OCI-LY7 (cell line): ENCODE data around the gene SOX18. TPM values are rescaled to one million over a fixed set of nuclear protein-coding genes. Genes with fewer than 3 reads are reported as not detected.

Source experiments
- BruUV-seq: library from RNA; stranded (reverse); fragments of 400-500 nt; replicated peaks from 2 replicates; lab custom pipeline; 2021; lab: Mats Ljungman, UMichigan
- CTCF ChIA-PET: fragments of 300-600 bp; sonication (Branson Sonifier 250); formaldehyde crosslinking; loops from one replicate; lab custom pipeline; 2022; ENCODE audit warnings: antibody characterized with exemption; ENCODE audit not compliant: unreplicated experiment; lab: Charles Lee
- POLR2A ChIA-PET: fragments of 300-600 bp; sonication (Branson Sonifier 250); formaldehyde crosslinking; loops from one replicate; lab custom pipeline; 2022; ENCODE audit warnings: antibody characterized with exemption; lab: Charles Lee
- DNase-seq: peaks from one replicate; pipeline ENCODE4 v3.0.0-alpha.2; 2015; ENCODE audit warnings: low spot score
- H2AFZ ChIP-seq: fragments of 200-600 bp; sonication (generic), shearing (Covaris generic); 2 replicates; pipeline ENCODE4 v1.6.1; 2014; ENCODE audit warnings: mild to moderate bottlenecking, antibody characterized with exemption, low read length, moderate library complexity
- H3K27ac ChIP-seq: fragments of 200-600 bp; sonication (generic); 2 replicates; pipeline ENCODE4 v1.5.1; 2014; ENCODE audit warnings: mixed run types, low read depth, mild to moderate bottlenecking, moderate library complexity, low read length, inconsistent platforms; ENCODE audit not compliant: poor library complexity, severe bottlenecking
- H3K36me3 ChIP-seq: fragments of 200-600 bp; sonication (generic); 2 replicates; pipeline ENCODE4 v1.6.1; 2014; ENCODE audit warnings: mild to moderate bottlenecking, antibody characterized with exemption, low read length, moderate library complexity, mixed read lengths; ENCODE audit not compliant: insufficient read depth
- H3K4me1 ChIP-seq: fragments of 200-600 bp; sonication (generic); 2 replicates; pipeline ENCODE4 v1.5.1; 2014; ENCODE audit warnings: mild to moderate bottlenecking, low read length; ENCODE audit not compliant: insufficient read depth, poor library complexity, severe bottlenecking
- H3K4me2 ChIP-seq: fragments of 200-600 bp; sonication (generic); 2 replicates; pipeline ENCODE4 v1.6.1; 2014; ENCODE audit warnings: mild to moderate bottlenecking, low read length
- H3K4me3 ChIP-seq: fragments of 200-600 bp; sonication (generic); 2 replicates; pipeline ENCODE4 v1.5.1; 2014; ENCODE audit warnings: mild to moderate bottlenecking, low read depth, low read length; ENCODE audit not compliant: poor library complexity, severe bottlenecking
- H3K79me2 ChIP-seq: fragments of 200-600 bp; sonication (generic); 2 replicates; pipeline ENCODE4 v1.6.1; 2016; ENCODE audit warnings: low read depth, mild to moderate bottlenecking, low read length, moderate library complexity, mixed read lengths; ENCODE audit not compliant: insufficient read depth
- H3K9me2 ChIP-seq: fragments of 200-600 bp; sonication (generic); 2 replicates; pipeline ENCODE4 v1.6.1; 2016; ENCODE audit warnings: mild to moderate bottlenecking, low read length, mixed read lengths; ENCODE audit not compliant: insufficient read depth
- H3K9me3 ChIP-seq: fragments of 200-600 bp; sonication (generic); 2 replicates; pipeline ENCODE4 v1.6.1; 2014; ENCODE audit warnings: mild to moderate bottlenecking, mixed run types, low read length, mixed read lengths
- H4K20me1 ChIP-seq: fragments of 200-600 bp; sonication (generic); 2 replicates; pipeline ENCODE4 v1.6.1; 2014; ENCODE audit warnings: mild to moderate bottlenecking, antibody characterized with exemption, low read length, moderate library complexity, mixed read lengths; ENCODE audit not compliant: insufficient read depth
- CTCF ChIP-seq: fragments of 200-600 bp; sonication (generic); conservative IDR thresholded peaks from 2 replicates; pipeline ENCODE4 v1.5.1; 2014; ENCODE audit warnings: mild to moderate bottlenecking, antibody characterized with exemption, low read length, moderate library complexity, mixed read lengths
- EZH2phosphoT487 ChIP-seq: fragments of 200-600 bp; sonication (generic); IDR thresholded peaks from 2 replicates; pipeline ENCODE4 v1.6.1; 2018; ENCODE audit warnings: low read depth, borderline replicate concordance, mild to moderate bottlenecking, mixed run types, antibody characterized with exemption, low read length, moderate library complexity, mixed read lengths
- intact Hi-C: fragments of 100-400 bp; cut with micrococcal nuclease; formaldehyde crosslinking; loops from one replicate; pipeline ENCODE4 v1.10.0; 2022; ENCODE audit not compliant: unreplicated experiment
- total RNA-seq, 2 experiments: library from RNA; depleted of rRNA in 1 of 2; stranded (reverse); fragments of >200 nt in 1 of 2; shearing (Covaris generic) in 1 of 2; gene quantifications; 2 replicates each; pipeline ENCODE4 v1.2.3, GENCODE V29; 2014 to 2022

The SOX18 gene
- total RNA-seq, 2 experiments from 2014 or later: not detected

GRCh38 chr20:64038224-64038564 is 11.2 kb downstream of the SOX18 start:
- intact Hi-C loops: no loop called here
- no TSS peak for BruUV-seq
- Histone ChIP-seq H4K20me1 (no peaks in the 10 kb centered on the region), H2AFZ (0 out of 2 replicates have a peak overlapping the region, but pooled peaks have one; percentile 52), H3K9me3 (no peaks in the 10 kb centered on the region), H3K4me3 (peak overlapping the region; percentile 63), H3K36me3 (peaks cover 11% of the 10 kb centered on the region; the same call in 1 of the 2 replicates), H3K9me2 (no peaks in the 10 kb centered on the region), H3K27ac (no peak overlapping the region), H3K4me2 (peak overlapping the region; percentile 86), H3K79me2 (no peaks in the 10 kb centered on the region), H3K4me1 (peaks cover 45% of the 10 kb centered on the region)
- ChIA-PET POLR2A (no interaction called here), CTCF (interaction anchor here (0.6 to 0.8 kb wide), 3 partner anchors 57 to 217 kb away, joined by 3 to 7 read pairs (median 3); partner anchors contain the start of genes PCMTD2 and PRPF6)
- TF ChIP-seq EZH2phosphoT487: no peak
- TF ChIP-seq CTCF: no peak
- peak; percentile 51 for DNase-seq

- Histone ChIP-seq H3K4me2 (peak overlapping the region; percentile 86; the same call in 1 of the 2 replicates), H2AFZ (no peak overlapping the region), H3K27ac (no peak overlapping the region), H3K4me3 (no peak overlapping the region), H3K36me3 (peaks cover 16% of the 10 kb centered on the region; the same call in 1 of the 2 replicates), H4K20me1 (no peaks in the 10 kb centered on the region), H3K9me2 (no peaks in the 10 kb centered on the region), H3K4me1 (peaks cover 45% of the 10 kb centered on the region), H3K79me2 (no peaks in the 10 kb centered on the region), H3K9me3 (no peaks in the 10 kb centered on the region)
- TF ChIP-seq EZH2phosphoT487 (no peak), CTCF (no peak)
- no peak for DNase-seq
- intact Hi-C loops: no loop called here
- POLR2A ChIA-PET: no interaction called here
- no TSS peak for BruUV-seq
- CTCF ChIA-PET: interaction anchor here (0.6 to 0.8 kb wide), 2 partner anchors 57 to 82 kb away, joined by 3 read pairs; partner anchors contain the start of gene PRPF6
These were observed 11.8 kb downstream of the SOX18 start for GRCh38 chr20:64037498-64038213.

GRCh38 chr20:64037199-64037497 is 12.3 kb downstream of the SOX18 start:
- ChIA-PET CTCF (no interaction called here), POLR2A (no interaction called here)
- no peak overlapping the region for H2AFZ ChIP-seq
- intact Hi-C loops: no loop called here
- peaks cover 41% of the 10 kb centered on the region for H3K4me1 ChIP-seq
- no peak for DNase-seq
- no peaks in the 10 kb centered on the region for H3K9me3 ChIP-seq
- no TSS peak for BruUV-seq
- H3K27ac ChIP-seq: no peak overlapping the region
- no peak overlapping the region for H3K4me2 ChIP-seq
- no peaks in the 10 kb centered on the region for H3K79me2 ChIP-seq
- no peaks in the 10 kb centered on the region for H4K20me1 ChIP-seq
- H3K9me2 ChIP-seq: no peaks in the 10 kb centered on the region
- TF ChIP-seq EZH2phosphoT487 (no peak), CTCF (no peak)
- no peak overlapping the region for H3K4me3 ChIP-seq
- H3K36me3 ChIP-seq: peaks cover 21% of the 10 kb centered on the region; the same call in 1 of the 2 replicates
